ENCODE results near the gene FAM181B. TPM values are rescaled to one million over a fixed set of nuclear protein-coding genes. Genes with fewer than 3 reads are reported as not detected.

Gene FAM181B
- total RNA-seq, 1 donor from 2014 or later = not detected

DNA sequence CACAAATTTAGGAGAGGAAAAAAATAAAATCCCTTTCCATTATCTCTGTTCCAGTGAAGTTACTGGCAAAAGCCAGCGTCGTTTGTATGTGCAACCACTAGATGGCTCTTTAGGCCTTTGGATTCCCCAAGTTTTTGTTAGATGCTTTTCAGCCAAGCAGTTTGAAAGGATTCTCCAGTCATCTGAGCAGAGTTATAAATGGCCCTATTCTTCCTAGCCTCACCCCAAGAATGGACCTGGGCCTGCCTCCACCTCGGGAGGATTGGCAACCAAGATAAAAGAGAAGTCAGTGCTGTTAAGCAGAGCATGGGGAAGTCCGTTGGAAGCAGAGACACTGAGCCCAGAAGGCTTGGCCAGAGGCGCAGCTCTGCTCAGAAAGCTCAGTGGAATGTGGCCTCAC lies 15.4 kb downstream of the FAM181B start:
- Mint-ChIP-seq H3K36me3 (ENCODE audit: low read depth) (no peaks in the 10 kb centered on the region), H3K9me3 (no peaks in the 10 kb centered on the region), H3K27ac (no peak overlapping the region), H3K4me3 (no peak overlapping the region), H3K4me1 (no peaks in the 10 kb centered on the region), H3K27me3 (peaks cover 6% of the 10 kb centered on the region)
- ChIA-PET POLR2A (no interaction called here), CTCF (interaction anchor here (0.6 to 6.1 kb wide), 6 partner anchors 531 to 1102 kb away, joined by 3 to 34 read pairs (median 4); no protein-coding TSS in a partner anchor)
- ATAC-seq (ENCODE audit: low read depth) = no peak
- intact Hi-C loops (cut with micrococcal nuclease) = loop anchor here (1.0 to 2.0 kb wide), 5 partner anchors 146 to 1102 kb away; no protein-coding TSS in a partner anchor
- no peak for DNase-seq
- TF ChIP-seq, protein P1, sequence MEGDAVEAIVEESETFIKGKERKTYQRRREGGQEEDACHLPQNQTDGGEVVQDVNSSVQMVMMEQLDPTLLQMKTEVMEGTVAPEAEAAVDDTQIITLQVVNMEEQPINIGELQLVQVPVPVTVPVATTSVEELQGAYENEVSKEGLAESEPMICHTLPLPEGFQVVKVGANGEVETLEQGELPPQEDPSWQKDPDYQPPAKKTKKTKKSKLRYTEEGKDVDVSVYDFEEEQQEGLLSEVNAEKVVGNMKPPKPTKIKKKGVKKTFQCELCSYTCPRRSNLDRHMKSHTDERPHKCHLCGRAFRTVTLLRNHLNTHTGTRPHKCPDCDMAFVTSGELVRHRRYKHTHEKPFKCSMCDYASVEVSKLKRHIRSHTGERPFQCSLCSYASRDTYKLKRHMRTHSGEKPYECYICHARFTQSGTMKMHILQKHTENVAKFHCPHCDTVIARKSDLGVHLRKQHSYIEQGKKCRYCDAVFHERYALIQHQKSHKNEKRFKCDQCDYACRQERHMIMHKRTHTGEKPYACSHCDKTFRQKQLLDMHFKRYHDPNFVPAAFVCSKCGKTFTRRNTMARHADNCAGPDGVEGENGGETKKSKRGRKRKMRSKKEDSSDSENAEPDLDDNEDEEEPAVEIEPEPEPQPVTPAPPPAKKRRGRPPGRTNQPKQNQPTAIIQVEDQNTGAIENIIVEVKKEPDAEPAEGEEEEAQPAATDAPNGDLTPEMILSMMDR (IDR thresholded peaks at IDR 0.05) = peak; percentile 36

GRCh38 chr11:82714346-82715174 lies 19.1 kb downstream of the FAM181B start:
- H3K4me3 Mint-ChIP-seq = no peak overlapping the region
- no peak overlapping the region for H3K27ac Mint-ChIP-seq
- H3K27me3 Mint-ChIP-seq = peaks cover 5% of the 10 kb centered on the region
- no peaks in the 10 kb centered on the region for H3K36me3 Mint-ChIP-seq (ENCODE audit: low read depth)
- DNase-seq (no peak), ATAC-seq (ENCODE audit: low read depth) (no peak)
- no peaks in the 10 kb centered on the region for H3K4me1 Mint-ChIP-seq
- POLR2A ChIA-PET = no interaction called here
- intact Hi-C loops (cut with micrococcal nuclease) = no loop called here
- CTCF ChIA-PET = interaction anchor here (6.1 kb wide), 1 partner anchor 1101 kb away, joined by 34 read pairs; no protein-coding TSS in a partner anchor
- H3K9me3 Mint-ChIP-seq = no peaks in the 10 kb centered on the region
- TF ChIP-seq, protein P1 (IDR thresholded peaks at IDR 0.05) = no peak

DNA sequence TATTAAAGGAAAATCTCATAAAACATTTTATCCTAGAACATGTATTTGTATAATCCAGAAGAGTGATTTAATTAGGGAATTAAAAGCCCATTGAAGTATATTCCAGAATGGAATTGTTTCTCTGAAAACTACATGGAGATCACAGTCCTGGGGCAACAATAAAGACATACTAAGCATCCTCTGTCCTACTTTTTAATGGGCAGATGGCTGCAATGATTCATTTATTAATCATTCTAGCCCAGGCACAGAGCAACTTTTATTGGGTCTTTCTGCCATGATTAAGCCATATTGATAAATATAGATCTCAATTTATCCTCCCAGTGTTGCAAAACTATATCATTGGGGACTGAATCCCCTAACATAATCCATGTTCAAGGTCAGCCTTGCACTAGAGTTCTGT lies 22.0 kb downstream of the FAM181B start:
- peaks cover 8% of the 10 kb centered on the region for H3K27me3 Mint-ChIP-seq
- intact Hi-C loops (cut with micrococcal nuclease) = no loop called here

GRCh38 chr11:82703796-82704195 lies 29.9 kb downstream of the FAM181B start:
- CTCF ChIA-PET = no interaction called here
- Mint-ChIP-seq H3K36me3 (ENCODE audit: low read depth) (no peaks in the 10 kb centered on the region), H3K27ac (no peak overlapping the region), H3K4me3 (no peak overlapping the region), H3K27me3 (peaks cover 4% of the 10 kb centered on the region), H3K4me1 (no peaks in the 10 kb centered on the region), H3K9me3 (no peaks in the 10 kb centered on the region)
- DNase-seq = no peak
- POLR2A ChIA-PET = no interaction called here
- intact Hi-C loops (cut with micrococcal nuclease) = loop anchor here (2.0 kb wide), 1 partner anchor 209 kb away; no protein-coding TSS in a partner anchor
- no peak for ATAC-seq (ENCODE audit: low read depth)
- TF ChIP-seq, protein P1 (IDR thresholded peaks at IDR 0.05) = no peak

More for the DNA sequence above, 22.0 kb downstream of the FAM181B start:
- CTCF ChIA-PET = interaction anchor here (1.0 kb wide), 1 partner anchor 8 kb away, joined by 3 read pairs; no protein-coding TSS in a partner anchor
- Mint-ChIP-seq H3K9me3 (no peaks in the 10 kb centered on the region), H3K4me1 (no peaks in the 10 kb centered on the region), H3K4me3 (no peak overlapping the region), H3K27ac (no peak overlapping the region), H3K36me3 (ENCODE audit: low read depth) (no peaks in the 10 kb centered on the region)
- TF ChIP-seq, protein P1 (IDR thresholded peaks at IDR 0.05) = no peak
- DNase-seq (no peak), ATAC-seq (ENCODE audit: low read depth) (no peak)
- POLR2A ChIA-PET = no interaction called here

DNA sequence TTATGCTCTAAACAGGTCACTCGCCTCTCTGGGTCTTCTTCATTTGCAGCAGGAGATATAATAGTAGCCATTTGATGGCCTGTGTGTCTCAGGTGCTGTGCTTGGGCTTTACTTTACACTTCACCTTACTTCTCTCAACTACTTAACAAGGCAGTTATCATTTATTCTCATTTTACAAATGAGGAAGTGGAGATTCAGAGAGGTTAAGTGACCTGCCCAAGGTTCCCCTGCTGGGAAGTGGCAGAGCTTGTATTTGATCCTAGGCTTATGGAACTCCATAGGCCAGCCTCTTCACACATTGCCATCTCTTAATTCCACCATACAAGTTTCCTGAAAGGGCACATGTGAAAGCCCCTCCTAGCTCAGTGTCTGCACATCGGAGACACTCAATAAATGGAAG lies 30.4 kb downstream of the FAM181B start:
- TF ChIP-seq, protein P1 (IDR thresholded peaks at IDR 0.05) = no peak
- POLR2A ChIA-PET = no interaction called here
- Mint-ChIP-seq H3K27ac (no peak overlapping the region), H3K9me3 (no peaks in the 10 kb centered on the region), H3K4me3 (no peak overlapping the region), H3K36me3 (ENCODE audit: low read depth) (no peaks in the 10 kb centered on the region), H3K4me1 (no peaks in the 10 kb centered on the region), H3K27me3 (peaks cover 3% of the 10 kb centered on the region)
- DNase-seq (no peak), ATAC-seq (ENCODE audit: low read depth) (no peak)
- intact Hi-C loops (cut with micrococcal nuclease) = loop anchor here (2.0 kb wide), 1 partner anchor 208 kb away; no protein-coding TSS in a partner anchor
- CTCF ChIA-PET = no interaction called here

Measured in activated B cell treated with CpG ODN at 0.5 μM for 24 hours (primary cell).